Activated naive CD8-positive, alpha-beta T cell treated with anti-CD3 and anti-CD28 coated beads, Interleukin-2, amount 50 U/mL, for 24 hours (primary cell): Measurements from ENCODE around the gene IQCK.

Experiments used
- ATAC-seq: fragments of 150-1000 bp; cut with Tn5 transposase; one replicate; pipeline ENCODE4 v1.10.0; 2021
- DNase-seq: peaks from one replicate; pipeline ENCODE4 v3.0.0; 2021
- H3K27ac Mint-ChIP-seq: one replicate; pipeline ENCODE4 v1.8.0; 2021; ENCODE audit warnings: mild to moderate bottlenecking, mixed read lengths
- H3K27me3 Mint-ChIP-seq: one replicate; pipeline ENCODE4 v1.8.0; 2021; ENCODE audit warnings: mixed read lengths
- H3K36me3 Mint-ChIP-seq: one replicate; pipeline ENCODE4 v1.8.0; 2021; ENCODE audit warnings: low read depth, mixed read lengths
- H3K4me1 Mint-ChIP-seq: one replicate; pipeline ENCODE4 v1.8.0; 2021; ENCODE audit warnings: mixed read lengths
- H3K4me3 Mint-ChIP-seq: one replicate; pipeline ENCODE4 v1.8.0; 2021; ENCODE audit warnings: mild to moderate bottlenecking, moderate library complexity, mixed read lengths
- H3K9me3 Mint-ChIP-seq: one replicate; pipeline ENCODE4 v1.8.0; 2021; ENCODE audit warnings: mixed read lengths

Gene IQCK

DNA sequence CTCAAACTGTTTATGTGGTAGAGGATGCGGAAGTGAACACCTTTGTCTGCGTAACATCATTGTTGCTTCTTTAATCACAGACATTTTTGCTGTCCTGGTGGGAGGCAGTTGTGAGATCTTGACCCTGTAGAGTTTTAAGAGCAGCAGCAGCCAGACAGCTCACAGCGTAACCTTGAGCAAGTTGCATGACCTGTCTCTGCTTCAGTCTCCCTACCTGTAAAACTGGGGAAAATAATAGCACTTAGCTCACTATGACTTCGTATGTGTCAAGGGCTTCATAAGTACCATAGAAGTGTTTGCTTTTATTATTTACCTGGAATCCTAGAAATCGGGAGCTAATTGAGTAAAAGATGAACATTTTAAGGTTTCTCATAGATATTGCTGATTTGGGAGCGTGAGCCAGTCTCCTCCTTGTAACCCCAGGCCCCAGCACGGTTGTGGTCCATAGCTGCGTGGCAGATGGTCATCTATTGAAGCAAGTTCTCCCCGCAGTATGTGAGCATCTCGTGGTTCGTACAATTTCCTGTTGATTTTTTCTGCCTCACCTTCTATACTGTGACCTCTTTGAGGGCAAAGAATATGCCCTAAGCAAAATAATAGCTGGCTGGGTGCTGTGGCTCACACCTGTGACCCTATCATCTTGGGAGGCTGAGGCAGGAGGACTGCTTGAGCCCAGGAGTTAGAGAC, 132.2 kb downstream of the IQCK start:
- Mint-ChIP-seq H3K4me1 (no peaks in the 10 kb centered on the region), H3K4me3 (no peak overlapping the region), H3K9me3 (no peaks in the 10 kb centered on the region), H3K27ac (no peak overlapping the region), H3K36me3 (no peaks in the 10 kb centered on the region), H3K27me3 (no peaks in the 10 kb centered on the region)
- DNase-seq: no peak
- ATAC-seq: no peak

DNA sequence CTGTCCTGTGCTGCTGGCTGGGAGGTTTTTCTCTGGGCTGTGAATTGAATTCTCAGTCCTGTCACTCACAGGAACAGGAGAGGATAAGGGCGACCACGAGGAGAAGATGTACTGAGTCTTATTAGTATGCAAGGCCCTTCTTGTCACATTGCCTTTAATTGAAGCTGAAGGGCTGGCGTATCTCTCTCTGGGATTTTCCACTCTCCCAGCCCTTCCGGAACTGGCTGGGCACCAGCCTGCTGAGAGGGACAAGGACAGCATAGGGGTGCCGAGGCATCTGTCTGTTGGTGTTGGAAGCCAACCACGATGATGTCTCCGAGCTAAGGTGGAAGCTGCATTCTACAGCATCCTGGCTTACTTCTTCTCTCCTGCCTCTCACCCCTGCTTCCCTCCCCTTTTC, 133.4 kb downstream of the IQCK start:
- Mint-ChIP-seq H3K4me1 (no peaks in the 10 kb centered on the region), H3K9me3 (no peaks in the 10 kb centered on the region), H3K36me3 (no peaks in the 10 kb centered on the region), H3K27me3 (no peaks in the 10 kb centered on the region), H3K27ac (no peak overlapping the region), H3K4me3 (no peak overlapping the region)
- DNase-seq (no peak), ATAC-seq (no peak)

DNA sequence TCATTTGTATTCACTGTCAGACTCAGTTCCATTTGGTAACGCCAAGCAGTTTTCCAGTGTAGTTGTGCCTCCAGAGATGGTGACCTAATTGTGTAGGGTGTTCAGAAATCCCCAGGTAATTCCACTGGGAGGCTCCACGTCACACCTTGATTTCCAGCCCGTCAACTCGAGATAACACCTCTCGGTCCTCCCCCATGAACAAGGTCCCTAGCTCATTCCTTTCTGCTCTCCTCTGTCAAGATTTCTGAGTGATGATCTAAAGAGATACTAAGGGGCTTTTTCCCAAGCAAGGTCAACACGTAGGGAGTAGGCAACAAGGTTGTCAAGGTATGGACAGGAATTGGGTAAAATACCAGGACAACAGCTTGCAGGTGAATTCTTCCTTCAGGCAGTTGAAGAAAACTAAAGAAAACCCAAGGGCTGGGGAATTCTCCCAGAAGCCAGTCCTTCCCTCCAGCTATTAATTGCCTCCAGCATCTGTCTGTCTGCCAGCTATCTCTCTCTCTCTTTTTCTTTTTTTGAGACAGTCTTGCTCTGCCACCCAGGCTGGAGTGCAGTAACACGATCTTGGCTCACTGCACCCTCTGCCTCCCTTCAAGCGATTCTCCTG, 135.2 kb downstream of the IQCK start:
- DNase-seq (no peak), ATAC-seq (no peak)
- H3K4me3 Mint-ChIP-seq: no peak overlapping the region
- H3K36me3 Mint-ChIP-seq: no peaks in the 10 kb centered on the region
- no peaks in the 10 kb centered on the region for H3K4me1 Mint-ChIP-seq
- no peak overlapping the region for H3K27ac Mint-ChIP-seq
- no peaks in the 10 kb centered on the region for H3K9me3 Mint-ChIP-seq
- H3K27me3 Mint-ChIP-seq: no peaks in the 10 kb centered on the region

DNA sequence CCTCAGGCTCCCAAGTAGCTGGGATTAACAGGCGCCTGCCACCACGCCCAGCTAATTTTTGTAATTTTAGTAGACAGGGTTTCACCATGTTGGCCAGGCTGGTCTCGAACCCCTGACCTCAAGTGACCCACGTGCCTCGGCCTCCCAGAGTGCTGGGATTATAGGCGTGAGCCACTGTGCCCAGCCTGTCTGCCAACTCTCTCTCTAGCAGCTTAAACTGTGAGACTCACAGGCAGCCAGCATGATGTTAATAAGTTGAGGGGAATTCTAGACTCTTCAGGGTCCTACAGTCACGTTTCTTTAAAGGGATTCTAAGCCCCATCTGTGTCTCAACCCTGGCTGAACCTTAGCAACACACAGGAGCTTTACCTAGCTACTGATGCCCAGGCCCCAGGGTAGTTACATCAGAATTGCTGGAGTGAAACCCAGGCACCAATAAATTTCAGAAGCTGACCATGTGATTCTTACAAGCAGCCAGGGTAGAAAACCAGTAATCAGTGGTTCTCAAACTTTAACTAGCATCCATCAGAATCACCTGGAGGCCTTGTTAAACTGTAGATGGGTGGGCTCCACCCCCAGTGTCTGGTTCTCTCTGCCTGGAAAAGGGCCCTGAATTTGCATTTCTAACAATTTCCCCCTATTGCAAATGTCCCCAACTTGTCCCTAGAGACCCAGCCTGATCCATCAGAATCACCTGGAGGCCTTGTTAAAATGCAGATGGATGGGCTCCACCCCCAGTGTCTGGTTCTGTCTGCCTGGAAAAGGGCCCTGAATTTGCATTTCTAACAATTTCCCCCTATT, 135.9 kb downstream of the IQCK start:
- Mint-ChIP-seq H3K27ac (no peak overlapping the region), H3K27me3 (no peaks in the 10 kb centered on the region), H3K4me1 (no peaks in the 10 kb centered on the region), H3K9me3 (no peaks in the 10 kb centered on the region), H3K4me3 (no peak overlapping the region), H3K36me3 (no peaks in the 10 kb centered on the region)
- DNase-seq: no peak
- ATAC-seq: no peak

DNA sequence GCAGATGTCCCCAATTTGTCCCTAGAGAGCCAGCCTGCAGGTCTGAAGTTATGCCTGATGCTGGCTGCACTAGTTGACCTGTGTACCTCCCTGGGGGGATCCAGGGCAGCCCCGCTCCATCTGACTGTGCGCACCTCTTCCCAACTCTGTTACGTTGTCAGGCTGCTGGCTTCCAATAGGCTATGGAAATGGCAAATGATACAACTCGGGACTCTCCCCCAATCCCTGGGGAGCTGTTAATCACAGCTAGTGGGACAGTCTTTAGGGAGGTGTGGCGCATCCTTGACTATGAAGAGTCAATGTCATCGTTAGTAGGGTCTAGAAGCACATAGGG, 136.4 kb downstream of the IQCK start:
- no peak for ATAC-seq
- no peak overlapping the region for H3K27ac Mint-ChIP-seq
- no peaks in the 10 kb centered on the region for H3K36me3 Mint-ChIP-seq
- no peak for DNase-seq
- H3K4me1 Mint-ChIP-seq: no peaks in the 10 kb centered on the region
- no peak overlapping the region for H3K4me3 Mint-ChIP-seq
- H3K27me3 Mint-ChIP-seq: no peaks in the 10 kb centered on the region
- no peaks in the 10 kb centered on the region for H3K9me3 Mint-ChIP-seq

DNA sequence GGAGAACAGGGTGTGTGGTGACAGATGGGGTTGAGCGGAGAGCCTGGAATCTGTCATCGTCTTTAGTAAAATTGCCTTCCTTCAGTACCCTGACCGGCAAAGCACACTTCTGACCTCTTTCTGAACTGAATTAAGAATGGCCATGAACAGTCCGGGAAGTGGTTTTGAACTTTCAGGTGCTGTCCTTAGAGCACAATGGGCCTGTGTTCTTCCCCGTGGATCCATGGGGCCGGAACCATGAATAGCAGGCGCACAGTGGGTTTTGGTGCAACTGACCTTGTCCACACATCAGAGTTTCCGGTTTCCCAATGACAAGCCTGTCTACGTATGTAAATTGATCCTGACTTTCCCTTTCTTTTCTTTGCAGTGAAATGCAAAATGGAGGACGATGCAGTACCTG, 138.0 kb downstream of the IQCK start:
- Mint-ChIP-seq H3K9me3 (no peaks in the 10 kb centered on the region), H3K27me3 (no peaks in the 10 kb centered on the region), H3K27ac (no peak overlapping the region), H3K36me3 (no peaks in the 10 kb centered on the region), H3K4me3 (no peak overlapping the region), H3K4me1 (no peaks in the 10 kb centered on the region)
- DNase-seq (no peak), ATAC-seq (no peak)

DNA sequence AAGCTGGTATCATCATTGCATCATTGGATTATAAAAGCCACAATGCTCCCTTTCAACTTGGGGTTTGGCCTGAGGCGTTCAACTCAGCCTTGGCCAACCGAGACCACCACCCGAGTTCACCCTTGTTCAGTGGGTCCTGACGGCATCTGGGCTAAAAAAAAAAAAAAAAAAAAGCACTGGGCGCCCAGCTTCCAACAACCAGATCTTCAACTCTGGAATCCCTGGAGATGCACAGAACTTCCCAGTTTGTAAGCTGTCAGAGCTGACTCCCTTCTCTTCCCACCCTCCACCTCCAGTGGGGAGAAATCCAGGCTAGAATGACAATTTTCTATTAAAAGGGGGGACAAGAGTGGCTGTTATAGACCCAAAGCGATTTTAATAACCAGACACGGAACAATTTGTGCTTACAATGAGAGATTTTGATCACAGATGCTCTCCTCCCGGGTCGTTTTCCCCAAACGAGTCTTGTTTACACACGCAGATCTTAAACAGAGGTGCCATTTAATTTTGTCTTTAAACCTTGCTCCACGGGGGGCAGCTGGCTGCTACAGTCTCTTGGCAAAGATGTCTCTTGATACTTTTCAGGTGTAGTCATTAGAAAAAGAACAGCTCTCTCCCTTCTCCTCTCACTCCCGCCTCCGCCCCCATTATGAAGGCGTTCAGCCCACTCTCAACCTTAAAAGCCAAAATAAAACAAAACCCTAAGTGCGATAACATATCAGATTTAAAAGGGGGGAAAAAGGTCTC, 139.7 kb downstream of the IQCK start:
- H3K4me3 Mint-ChIP-seq: no peak overlapping the region
- H3K36me3 Mint-ChIP-seq: no peaks in the 10 kb centered on the region

DNA sequence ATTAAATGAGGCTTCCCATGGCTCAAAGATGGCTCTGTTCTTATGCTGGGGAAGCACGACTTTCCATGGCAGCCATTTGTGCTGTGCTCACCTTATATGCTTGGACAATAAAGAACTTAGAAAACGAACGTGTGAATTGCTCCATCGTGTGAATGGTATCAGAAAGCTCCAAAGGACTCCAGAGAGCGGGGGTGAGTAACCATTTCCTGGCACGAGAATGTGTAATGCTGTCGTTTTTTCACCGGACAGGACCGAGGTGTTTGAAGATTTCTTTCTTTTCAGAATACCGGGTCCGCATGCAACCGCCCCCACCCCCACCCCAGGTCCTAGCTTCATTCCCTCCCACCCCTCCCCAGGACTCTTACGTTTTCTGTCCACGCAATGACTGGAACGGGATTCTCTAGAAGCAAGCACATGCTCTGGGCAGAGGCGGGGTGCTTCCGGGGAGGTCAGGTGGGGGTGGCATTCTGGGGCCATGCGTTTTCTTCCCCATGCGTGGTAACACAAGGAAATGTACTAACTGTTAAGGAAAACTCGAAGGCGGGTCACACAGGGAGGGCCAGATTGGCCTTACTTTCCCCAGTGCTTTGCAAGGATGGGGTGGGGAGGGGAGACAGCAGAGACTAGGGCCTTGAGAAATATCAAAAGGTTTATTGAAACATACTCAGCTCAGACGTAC, 140.4 kb downstream of the IQCK start:
- Mint-ChIP-seq H3K4me1 (no peaks in the 10 kb centered on the region), H3K4me3 (no peak overlapping the region), H3K27ac (no peak overlapping the region), H3K9me3 (no peaks in the 10 kb centered on the region), H3K27me3 (no peaks in the 10 kb centered on the region), H3K36me3 (no peaks in the 10 kb centered on the region)
- ATAC-seq (no peak), DNase-seq (no peak)

More for the DNA sequence above, 139.7 kb downstream of the IQCK start:
- Mint-ChIP-seq H3K27ac (no peak overlapping the region), H3K27me3 (no peaks in the 10 kb centered on the region), H3K4me1 (no peaks in the 10 kb centered on the region), H3K9me3 (no peaks in the 10 kb centered on the region)
- no peak for ATAC-seq
- no peak for DNase-seq

DNA sequence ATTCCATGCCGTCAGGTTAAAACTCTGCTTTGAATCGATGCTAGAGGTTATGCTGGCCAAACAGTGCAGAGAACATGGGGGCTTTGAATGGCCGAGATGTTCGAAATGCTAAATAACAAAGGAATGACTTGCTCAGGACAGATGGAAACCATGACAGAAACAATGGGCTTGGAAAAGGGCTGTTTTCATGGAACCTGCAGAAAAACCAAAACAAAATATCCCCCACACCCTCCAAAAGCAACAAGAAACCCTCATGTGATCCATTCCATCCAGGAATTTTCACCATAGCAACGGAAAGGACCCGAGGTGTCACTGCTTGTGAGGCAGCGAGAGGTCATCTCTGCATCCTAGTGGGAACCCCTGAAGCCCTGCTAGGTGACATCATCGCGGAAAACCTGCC, 141.1 kb downstream of the IQCK start:
- Mint-ChIP-seq H3K4me1 (no peaks in the 10 kb centered on the region), H3K36me3 (no peaks in the 10 kb centered on the region), H3K27ac (no peak overlapping the region), H3K4me3 (no peak overlapping the region), H3K9me3 (no peaks in the 10 kb centered on the region), H3K27me3 (no peaks in the 10 kb centered on the region)
- ATAC-seq: no peak
- DNase-seq: no peak

DNA sequence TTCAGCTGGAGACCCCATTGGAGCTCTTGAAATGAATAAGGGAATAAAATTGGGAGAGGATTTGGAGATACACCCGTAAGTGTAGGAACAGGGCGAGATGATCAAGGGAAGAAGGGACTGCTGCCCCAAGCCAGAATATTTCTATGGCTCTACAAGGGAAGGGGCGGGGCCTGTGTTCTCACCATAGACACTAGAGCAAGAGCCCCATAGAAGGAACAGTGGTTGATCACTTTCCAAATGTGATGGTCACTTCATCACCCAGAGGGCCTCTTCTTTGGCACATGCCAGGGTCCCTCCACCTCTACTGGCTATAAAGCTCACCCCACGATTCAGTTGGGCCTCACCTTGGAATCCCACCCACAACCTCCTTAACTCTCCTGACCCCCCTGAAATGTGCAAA, 141.5 kb downstream of the IQCK start:
- H3K4me1 Mint-ChIP-seq: no peaks in the 10 kb centered on the region
- H3K27me3 Mint-ChIP-seq: no peaks in the 10 kb centered on the region
- H3K9me3 Mint-ChIP-seq: no peaks in the 10 kb centered on the region
- ATAC-seq (no peak), DNase-seq (no peak)
- H3K4me3 Mint-ChIP-seq: no peak overlapping the region
- no peak overlapping the region for H3K27ac Mint-ChIP-seq
- H3K36me3 Mint-ChIP-seq: no peaks in the 10 kb centered on the region

DNA sequence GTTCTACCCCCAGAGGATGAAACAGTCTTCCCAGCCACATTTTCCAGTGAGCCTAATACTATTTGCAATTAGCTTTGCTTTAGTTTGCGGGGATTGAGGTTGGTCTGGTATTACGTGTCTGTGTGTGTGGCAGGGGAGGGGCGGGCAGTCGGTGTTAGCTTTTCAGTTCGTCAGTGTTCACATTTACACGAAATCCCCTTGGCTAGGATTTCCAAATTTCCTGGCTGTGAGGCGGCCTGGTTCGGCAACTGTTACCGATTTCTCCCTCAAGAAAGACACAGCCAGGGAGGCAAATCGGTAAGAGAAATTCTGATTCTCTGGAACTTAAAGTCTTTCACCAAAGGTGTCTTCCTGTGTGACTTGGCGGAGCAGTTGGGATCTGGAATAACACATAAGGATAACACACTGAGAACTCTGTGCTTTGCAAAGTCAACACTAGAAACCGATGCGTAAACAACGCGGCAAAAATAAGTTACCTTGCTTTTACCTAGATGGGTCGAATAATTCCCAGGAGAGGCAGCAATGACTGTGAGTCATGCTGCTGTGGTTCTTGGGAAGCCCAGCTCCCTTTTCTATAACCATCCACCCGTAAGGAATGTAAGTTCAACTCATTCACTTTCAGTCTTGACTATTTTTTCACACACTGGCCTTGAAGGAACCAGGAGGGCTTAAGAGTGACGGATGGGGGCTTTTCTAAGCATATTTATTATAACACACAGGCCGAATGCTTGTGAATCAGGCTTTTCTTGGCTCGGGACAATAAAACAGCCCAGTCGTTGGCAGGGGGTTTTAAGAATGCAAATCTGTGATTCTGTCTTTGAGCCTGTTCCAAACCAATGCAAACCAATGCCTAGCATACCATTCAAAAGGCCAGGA, 142.3 kb downstream of the IQCK start:
- no peaks in the 10 kb centered on the region for H3K27me3 Mint-ChIP-seq
- ATAC-seq (no peak), DNase-seq (no peak)
- no peak overlapping the region for H3K4me3 Mint-ChIP-seq
- no peak overlapping the region for H3K27ac Mint-ChIP-seq
- H3K9me3 Mint-ChIP-seq: no peaks in the 10 kb centered on the region
- H3K36me3 Mint-ChIP-seq: no peaks in the 10 kb centered on the region
- no peaks in the 10 kb centered on the region for H3K4me1 Mint-ChIP-seq

DNA sequence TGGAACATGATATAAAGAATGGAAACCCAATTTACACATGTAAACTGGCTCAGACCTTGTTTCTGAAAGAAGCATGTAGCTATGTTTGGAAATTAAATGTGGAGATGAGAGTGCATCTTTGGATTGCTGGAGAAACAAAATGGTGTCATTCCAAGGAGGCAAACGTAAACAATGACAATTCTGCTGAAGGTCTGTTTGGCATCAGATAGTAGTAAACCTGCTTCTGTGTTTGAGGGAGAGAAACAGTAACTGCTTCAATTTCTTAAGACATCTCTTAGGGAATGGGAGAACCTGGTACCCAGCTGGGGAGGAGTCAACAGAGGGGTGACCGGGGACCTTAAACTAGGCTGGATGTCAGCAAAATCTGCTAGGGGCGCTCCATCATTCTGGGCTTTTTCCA, 143.1 kb downstream of the IQCK start:
- Mint-ChIP-seq H3K36me3 (no peaks in the 10 kb centered on the region), H3K27ac (no peak overlapping the region), H3K4me3 (no peak overlapping the region), H3K27me3 (no peaks in the 10 kb centered on the region), H3K4me1 (no peaks in the 10 kb centered on the region), H3K9me3 (no peaks in the 10 kb centered on the region)
- no peak for ATAC-seq
- DNase-seq: no peak

DNA sequence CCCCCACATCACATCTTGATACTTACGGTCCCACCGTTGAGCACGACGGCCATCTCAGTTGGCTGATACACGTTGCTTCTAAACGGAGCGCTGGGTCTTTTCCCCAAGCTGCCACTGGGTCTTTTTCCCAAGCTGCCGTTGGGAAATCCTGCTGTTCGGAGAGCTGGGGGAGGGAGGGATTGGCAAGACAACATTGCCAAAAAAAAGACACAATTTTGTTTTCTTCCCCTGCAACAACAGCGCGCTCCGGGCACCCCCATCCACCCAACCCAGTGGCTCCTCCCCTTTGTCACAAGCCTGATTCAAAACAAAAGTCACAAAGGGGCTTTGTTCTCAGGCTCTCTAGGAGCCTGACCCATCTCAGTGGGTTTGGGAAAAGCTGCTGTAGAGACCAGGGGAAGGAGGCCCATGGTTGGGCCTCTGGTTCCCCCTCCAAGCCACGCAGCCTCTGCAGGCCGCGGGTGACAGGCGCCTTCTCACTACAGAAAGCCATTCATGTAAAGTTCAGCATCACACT, 143.8 kb downstream of the IQCK start:
- H3K4me1 Mint-ChIP-seq: no peaks in the 10 kb centered on the region
- DNase-seq: no peak
- H3K9me3 Mint-ChIP-seq: no peaks in the 10 kb centered on the region
- H3K4me3 Mint-ChIP-seq: no peak overlapping the region
- no peak for ATAC-seq
- no peaks in the 10 kb centered on the region for H3K36me3 Mint-ChIP-seq
- H3K27ac Mint-ChIP-seq: no peak overlapping the region
- no peaks in the 10 kb centered on the region for H3K27me3 Mint-ChIP-seq
